HCT116 (cell line): ENCODE data around the gene ABHD14A.

Source experiments
- CBX3 ChIP-seq: IDR thresholded peaks from 2 replicates; pipeline ENCODE4 v1.6.1; 2012; ENCODE audit warnings: low read depth
- EZH2 ChIP-seq: fragments of 200-600 bp; sonication (generic); IDR thresholded peaks from 2 replicates; pipeline ENCODE4 v1.6.1; 2017; ENCODE audit warnings: antibody characterized with exemption, mixed run types
- FOSL1 ChIP-seq: IDR thresholded peaks from 2 replicates; pipeline ENCODE4 v1.6.1; 2012; ENCODE audit warnings: low read depth
- POLR2A ChIP-seq: IDR thresholded peaks from 2 replicates; pipeline ENCODE4 v1.7.0; 2011; ENCODE audit warnings: borderline replicate concordance; ENCODE audit not compliant: insufficient read depth, insufficient read length; ENCODE audit errors: extremely low read depth
- POLR2AphosphoS5 ChIP-seq: IDR thresholded peaks from 2 replicates; pipeline ENCODE4 v1.6.1; 2011; ENCODE audit warnings: mild to moderate bottlenecking, low read depth, low read length, moderate library complexity
- SIN3A ChIP-seq: IDR thresholded peaks from 2 replicates; pipeline ENCODE4 v1.6.1; 2012; ENCODE audit warnings: low read depth
- TCF7L2 ChIP-seq: IDR thresholded peaks from 2 replicates; pipeline ENCODE4 v1.7.0; 2011; ENCODE audit warnings: borderline replicate concordance, inconsistent platforms; ENCODE audit not compliant: insufficient read depth, insufficient read length; ENCODE audit errors: extremely low read depth
- YY1 ChIP-seq: IDR thresholded peaks from 2 replicates; pipeline ENCODE4 v1.6.1; 2011; ENCODE audit warnings: low read length, low read depth, moderate library complexity, mild to moderate bottlenecking; ENCODE audit not compliant: insufficient replicate concordance; ENCODE audit errors: extremely low read depth
- ZNF274 ChIP-seq: fragments of 200-500 bp; sonication (Bioruptor generic); IDR thresholded peaks from 2 replicates; pipeline ENCODE4 v1.6.1; 2014; ENCODE audit warnings: mild to moderate bottlenecking, low read depth, low read length, inconsistent platforms
- TF ChIP-seq, protein P1 (sequence below), 3 experiments: fragments of 200-600 bp in 1 of 3; sonication (generic) in 1 of 3; IDR thresholded peaks in 2 of 3; conservative IDR thresholded peaks in 1 of 3; 2 replicates each; pipeline ENCODE4 v1.5.1; 2012 to 2017; ENCODE audit warnings: low read depth in 2 of 3, low read length in 2 of 3, antibody characterized with exemption in 1 of 3, borderline replicate concordance in 1 of 3, control low read depth in 1 of 3, mild to moderate bottlenecking in 1 of 3, mixed read lengths in 1 of 3, mixed run types in 1 of 3, moderate library complexity in 1 of 3; ENCODE audit not compliant: insufficient read depth in 1 of 3
- TF ChIP-seq, protein P2 (sequence below): IDR thresholded peaks from 2 replicates; pipeline ENCODE4 v1.6.1; 2012
- TF ChIP-seq, protein P3 (sequence below): IDR thresholded peaks from 2 replicates; pipeline ENCODE4 v1.6.1; 2012; ENCODE audit warnings: low read depth
- TF ChIP-seq, protein P4 (sequence below): IDR thresholded peaks from 2 replicates; pipeline ENCODE4 v1.6.1; 2011; ENCODE audit warnings: mild to moderate bottlenecking, low read length, moderate library complexity; ENCODE audit not compliant: insufficient replicate concordance; ENCODE audit errors: extremely low read depth

DNA sequence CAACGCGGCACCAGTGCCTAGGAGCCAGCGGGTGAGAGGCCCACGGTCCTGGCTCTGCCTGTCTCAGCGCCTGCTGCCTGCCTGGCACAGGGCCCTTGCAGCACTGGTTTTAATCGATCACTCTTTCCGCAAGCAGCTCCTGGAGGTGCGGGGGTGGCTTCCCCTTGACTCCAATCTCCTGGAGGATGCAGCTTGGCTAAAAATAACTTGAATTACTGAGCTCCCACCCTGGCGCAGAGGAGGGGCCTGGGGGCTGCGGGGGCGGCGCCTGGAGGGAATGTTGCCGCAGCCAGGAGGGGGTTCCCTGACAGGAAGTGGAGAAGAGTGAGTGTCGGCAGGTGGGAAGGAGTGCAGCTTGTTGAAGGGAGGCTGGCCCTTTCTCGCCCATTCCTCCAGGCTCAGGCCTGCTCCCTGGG, 30.7 kb downstream of the ABHD14A start:
- TF ChIP-seq, protein P1, sequence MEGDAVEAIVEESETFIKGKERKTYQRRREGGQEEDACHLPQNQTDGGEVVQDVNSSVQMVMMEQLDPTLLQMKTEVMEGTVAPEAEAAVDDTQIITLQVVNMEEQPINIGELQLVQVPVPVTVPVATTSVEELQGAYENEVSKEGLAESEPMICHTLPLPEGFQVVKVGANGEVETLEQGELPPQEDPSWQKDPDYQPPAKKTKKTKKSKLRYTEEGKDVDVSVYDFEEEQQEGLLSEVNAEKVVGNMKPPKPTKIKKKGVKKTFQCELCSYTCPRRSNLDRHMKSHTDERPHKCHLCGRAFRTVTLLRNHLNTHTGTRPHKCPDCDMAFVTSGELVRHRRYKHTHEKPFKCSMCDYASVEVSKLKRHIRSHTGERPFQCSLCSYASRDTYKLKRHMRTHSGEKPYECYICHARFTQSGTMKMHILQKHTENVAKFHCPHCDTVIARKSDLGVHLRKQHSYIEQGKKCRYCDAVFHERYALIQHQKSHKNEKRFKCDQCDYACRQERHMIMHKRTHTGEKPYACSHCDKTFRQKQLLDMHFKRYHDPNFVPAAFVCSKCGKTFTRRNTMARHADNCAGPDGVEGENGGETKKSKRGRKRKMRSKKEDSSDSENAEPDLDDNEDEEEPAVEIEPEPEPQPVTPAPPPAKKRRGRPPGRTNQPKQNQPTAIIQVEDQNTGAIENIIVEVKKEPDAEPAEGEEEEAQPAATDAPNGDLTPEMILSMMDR (IDR thresholded peaks at IDR 0.05 in 2 of 3, conservative IDR thresholded peaks at IDR 0.05 in 1 of 3; ENCODE audit: borderline replicate concordance in 1 of 3, insufficient read depth in 1 of 3, low read depth in 2 of 3, low read length in 2 of 3) = no peak
- TF ChIP-seq, protein P2, sequence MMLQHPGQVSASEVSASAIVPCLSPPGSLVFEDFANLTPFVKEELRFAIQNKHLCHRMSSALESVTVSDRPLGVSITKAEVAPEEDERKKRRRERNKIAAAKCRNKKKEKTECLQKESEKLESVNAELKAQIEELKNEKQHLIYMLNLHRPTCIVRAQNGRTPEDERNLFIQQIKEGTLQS = no peak
- TF ChIP-seq POLR2AphosphoS5 = no peak
- TF ChIP-seq YY1 = no peak
- no peak for TF ChIP-seq ZNF274
- TF ChIP-seq SIN3A = no peak
- TF ChIP-seq EZH2 = no peak
- TF ChIP-seq, protein P3, sequence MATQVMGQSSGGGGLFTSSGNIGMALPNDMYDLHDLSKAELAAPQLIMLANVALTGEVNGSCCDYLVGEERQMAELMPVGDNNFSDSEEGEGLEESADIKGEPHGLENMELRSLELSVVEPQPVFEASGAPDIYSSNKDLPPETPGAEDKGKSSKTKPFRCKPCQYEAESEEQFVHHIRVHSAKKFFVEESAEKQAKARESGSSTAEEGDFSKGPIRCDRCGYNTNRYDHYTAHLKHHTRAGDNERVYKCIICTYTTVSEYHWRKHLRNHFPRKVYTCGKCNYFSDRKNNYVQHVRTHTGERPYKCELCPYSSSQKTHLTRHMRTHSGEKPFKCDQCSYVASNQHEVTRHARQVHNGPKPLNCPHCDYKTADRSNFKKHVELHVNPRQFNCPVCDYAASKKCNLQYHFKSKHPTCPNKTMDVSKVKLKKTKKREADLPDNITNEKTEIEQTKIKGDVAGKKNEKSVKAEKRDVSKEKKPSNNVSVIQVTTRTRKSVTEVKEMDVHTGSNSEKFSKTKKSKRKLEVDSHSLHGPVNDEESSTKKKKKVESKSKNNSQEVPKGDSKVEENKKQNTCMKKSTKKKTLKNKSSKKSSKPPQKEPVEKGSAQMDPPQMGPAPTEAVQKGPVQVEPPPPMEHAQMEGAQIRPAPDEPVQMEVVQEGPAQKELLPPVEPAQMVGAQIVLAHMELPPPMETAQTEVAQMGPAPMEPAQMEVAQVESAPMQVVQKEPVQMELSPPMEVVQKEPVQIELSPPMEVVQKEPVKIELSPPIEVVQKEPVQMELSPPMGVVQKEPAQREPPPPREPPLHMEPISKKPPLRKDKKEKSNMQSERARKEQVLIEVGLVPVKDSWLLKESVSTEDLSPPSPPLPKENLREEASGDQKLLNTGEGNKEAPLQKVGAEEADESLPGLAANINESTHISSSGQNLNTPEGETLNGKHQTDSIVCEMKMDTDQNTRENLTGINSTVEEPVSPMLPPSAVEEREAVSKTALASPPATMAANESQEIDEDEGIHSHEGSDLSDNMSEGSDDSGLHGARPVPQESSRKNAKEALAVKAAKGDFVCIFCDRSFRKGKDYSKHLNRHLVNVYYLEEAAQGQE = no peak
- TF ChIP-seq CBX3 = no peak
- TF ChIP-seq, protein P4, sequence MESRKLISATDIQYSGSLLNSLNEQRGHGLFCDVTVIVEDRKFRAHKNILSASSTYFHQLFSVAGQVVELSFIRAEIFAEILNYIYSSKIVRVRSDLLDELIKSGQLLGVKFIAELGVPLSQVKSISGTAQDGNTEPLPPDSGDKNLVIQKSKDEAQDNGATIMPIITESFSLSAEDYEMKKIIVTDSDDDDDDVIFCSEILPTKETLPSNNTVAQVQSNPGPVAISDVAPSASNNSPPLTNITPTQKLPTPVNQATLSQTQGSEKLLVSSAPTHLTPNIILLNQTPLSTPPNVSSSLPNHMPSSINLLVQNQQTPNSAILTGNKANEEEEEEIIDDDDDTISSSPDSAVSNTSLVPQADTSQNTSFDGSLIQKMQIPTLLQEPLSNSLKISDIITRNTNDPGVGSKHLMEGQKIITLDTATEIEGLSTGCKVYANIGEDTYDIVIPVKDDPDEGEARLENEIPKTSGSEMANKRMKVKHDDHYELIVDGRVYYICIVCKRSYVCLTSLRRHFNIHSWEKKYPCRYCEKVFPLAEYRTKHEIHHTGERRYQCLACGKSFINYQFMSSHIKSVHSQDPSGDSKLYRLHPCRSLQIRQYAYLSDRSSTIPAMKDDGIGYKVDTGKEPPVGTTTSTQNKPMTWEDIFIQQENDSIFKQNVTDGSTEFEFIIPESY = no peak
- no peak for TF ChIP-seq FOSL1
- TF ChIP-seq TCF7L2 = no peak
- no peak for TF ChIP-seq POLR2A
